GM23248 (cell line): ENCODE results near the gene ALK. TPM values are rescaled to one million over a fixed set of nuclear protein-coding genes. Genes with fewer than 3 reads are reported as not detected.

ENCODE experiments used
- DNase-seq: peaks from one replicate; pipeline ENCODE4 v3.0.0-alpha.2; 2015
- H2AFZ ChIP-seq: fragments of 200-600 bp; sonication (generic); 2 replicates; pipeline ENCODE4 v1.6.1; 2016; ENCODE audit warnings: antibody characterized with exemption
- H3F3A ChIP-seq: fragments of 200-600 bp; sonication (generic); 2 replicates; pipeline ENCODE4 v1.6.1; 2016; ENCODE audit warnings: mild to moderate bottlenecking, antibody characterized with exemption, mixed run types; ENCODE audit not compliant: insufficient read depth
- H3K27ac ChIP-seq: fragments of 200-600 bp; sonication (generic); 2 replicates; pipeline ENCODE4 v1.5.1; 2016; ENCODE audit warnings: mild to moderate bottlenecking
- H3K27me3 ChIP-seq: fragments of 200-600 bp; sonication (generic); replicated peaks from 2 replicates; pipeline ENCODE4 v1.6.1; 2016; ENCODE audit warnings: mild to moderate bottlenecking; ENCODE audit not compliant: insufficient read depth
- H3K36me3 ChIP-seq: fragments of 200-600 bp; sonication (generic); 2 replicates; pipeline ENCODE4 v1.6.1; 2016; ENCODE audit warnings: low read depth, mild to moderate bottlenecking
- H3K4me1 ChIP-seq: fragments of 200-600 bp; sonication (generic); 2 replicates; pipeline ENCODE4 v1.6.1; 2016; ENCODE audit warnings: mild to moderate bottlenecking; ENCODE audit not compliant: insufficient read depth
- H3K4me2 ChIP-seq: fragments of 200-600 bp; sonication (generic); one replicate; pipeline ENCODE4 v1.6.1; 2016; ENCODE audit warnings: mild to moderate bottlenecking; ENCODE audit not compliant: unreplicated experiment
- H3K4me3 ChIP-seq: fragments of 200-600 bp; sonication (generic); 2 replicates; pipeline ENCODE4 v1.5.1; 2016; ENCODE audit warnings: mild to moderate bottlenecking
- H3K79me2 ChIP-seq: fragments of 200-600 bp; sonication (generic); 2 replicates; pipeline ENCODE4 v1.6.1; 2016; ENCODE audit warnings: mild to moderate bottlenecking; ENCODE audit not compliant: insufficient read depth
- H3K9ac ChIP-seq: fragments of 200-600 bp; sonication (generic); 2 replicates; pipeline ENCODE4 v1.6.1; 2016; ENCODE audit warnings: mild to moderate bottlenecking
- H3K9me2 ChIP-seq: fragments of 200-600 bp; sonication (generic); 2 replicates; pipeline ENCODE4 v1.6.1; 2016; ENCODE audit warnings: mixed run types, mild to moderate bottlenecking, moderate library complexity; ENCODE audit not compliant: insufficient read depth
- H3K9me3 ChIP-seq: fragments of 200-600 bp; sonication (generic); one replicate; pipeline ENCODE4 v1.6.1; 2017; ENCODE audit warnings: low read depth
- H4K20me1 ChIP-seq: fragments of 200-600 bp; sonication (generic); 2 replicates; pipeline ENCODE4 v1.6.0; 2016; ENCODE audit not compliant: insufficient read depth
- EZH2 ChIP-seq: fragments of 200-600 bp; sonication (generic); IDR thresholded peaks from 2 replicates; pipeline ENCODE4 v1.6.1; 2018; ENCODE audit warnings: antibody characterized with exemption, mild to moderate bottlenecking; ENCODE audit not compliant: insufficient read depth, poor library complexity, severe bottlenecking
- EZH2phosphoT487 ChIP-seq: fragments of 200-600 bp; sonication (generic); IDR thresholded peaks from 2 replicates; pipeline ENCODE4 v1.6.1; 2018; ENCODE audit warnings: antibody characterized with exemption, moderate library complexity, mild to moderate bottlenecking, low read depth; ENCODE audit not compliant: insufficient read depth
- WGBS, 2 experiments: methylation state at CpG; one replicate each; pipeline ENCODE4 v1.1.6; 2015 to 2017; ENCODE audit warnings: low lambda C conversion rate in 2 of 2, low coverage in 1 of 2; ENCODE audit errors: missing lambda C conversion rate in 2 of 2; 5-methylcytosine and 5-hydroxymethylcytosine counted together
- in situ Hi-C: fragments of 300-500 bp; cut with MboI; formaldehyde crosslinking; loops from 2 replicates; pipeline ENCODE4 v1.15.0; 2020
- polyA plus RNA-seq: library from polyadenylated mRNA; unstranded; fragments of >200 nt; fragmentation: Nextera tagmentation; extraction: Ambion mirVana; gene quantifications from 2 replicates; pipeline ENCODE4 v1.2.1, GENCODE V29; 2016
- total RNA-seq: library from RNA; depleted of rRNA; stranded (reverse); fragments of >200 nt; shearing (Covaris generic); gene quantifications from 2 replicates; pipeline ENCODE4 v1.2.3, GENCODE V29; 2014

ALK gene
- total and polyA plus RNA-seq, 2 experiments from 2014 or later, result under 0.01 to 0.05 TPM

GRCh38 chr2:29723255-29724001, 198.0 kb downstream of the ALK start:
- H3F3A ChIP-seq, result no peaks in the 10 kb centered on the region
- in situ Hi-C loops, result no loop called here
- DNase-seq, result no peak
- no peak overlapping the region for H3K9ac ChIP-seq
- H3K9me2 ChIP-seq, result no peaks in the 10 kb centered on the region
- 29 to 33% methylated on average over 7 of the region's 7 CpGs for WGBS, 2 experiments
- no peak overlapping the region for H3K27ac ChIP-seq
- no peak overlapping the region for H2AFZ ChIP-seq
- H3K4me1 ChIP-seq, result no peaks in the 10 kb centered on the region
- no peaks in the 10 kb centered on the region for H3K79me2 ChIP-seq
- H3K27me3 ChIP-seq, result peaks cover 30% of the 10 kb centered on the region
- H3K9me3 ChIP-seq, result no peaks in the 10 kb centered on the region
- H3K36me3 ChIP-seq, result no peaks in the 10 kb centered on the region
- TF ChIP-seq EZH2, result no peak
- H3K4me2 ChIP-seq, result no peak overlapping the region
- H4K20me1 ChIP-seq, result no peaks in the 10 kb centered on the region
- no peak overlapping the region for H3K4me3 ChIP-seq

- peaks cover 21% of the 10 kb centered on the region for H3K27me3 ChIP-seq
- H3K79me2 ChIP-seq, result no peaks in the 10 kb centered on the region
- no peaks in the 10 kb centered on the region for H3F3A ChIP-seq
- 27 to 35% methylated on average over 3 of the region's 3 CpGs for WGBS, 2 experiments
- H3K4me2 ChIP-seq, result no peak overlapping the region
- H3K4me3 ChIP-seq, result no peak overlapping the region
- no peaks in the 10 kb centered on the region for H3K9me2 ChIP-seq
- no peak overlapping the region for H3K27ac ChIP-seq
- in situ Hi-C loops, result no loop called here
- no peak overlapping the region for H3K9ac ChIP-seq
- TF ChIP-seq EZH2phosphoT487, result no peak
- no peak for TF ChIP-seq EZH2
- no peak overlapping the region for H2AFZ ChIP-seq
- no peaks in the 10 kb centered on the region for H3K36me3 ChIP-seq
- no peaks in the 10 kb centered on the region for H3K9me3 ChIP-seq
- H3K4me1 ChIP-seq, result no peaks in the 10 kb centered on the region
- H4K20me1 ChIP-seq, result no peaks in the 10 kb centered on the region
- no peak for DNase-seq
Measured at GRCh38 chr2:29719639-29720038, 201.7 kb downstream of the ALK start.

- no peaks in the 10 kb centered on the region for H3F3A ChIP-seq
- no peaks in the 10 kb centered on the region for H3K4me1 ChIP-seq
- in situ Hi-C loops, result no loop called here
- H3K79me2 ChIP-seq, result no peaks in the 10 kb centered on the region
- no peak overlapping the region for H2AFZ ChIP-seq
- H3K27me3 ChIP-seq, result peaks cover 15% of the 10 kb centered on the region
- H4K20me1 ChIP-seq, result no peaks in the 10 kb centered on the region
- no peak overlapping the region for H3K4me2 ChIP-seq
- H3K9me2 ChIP-seq, result no peaks in the 10 kb centered on the region
- DNase-seq, result no peak
- H3K9me3 ChIP-seq, result no peaks in the 10 kb centered on the region
- no peak overlapping the region for H3K9ac ChIP-seq
- TF ChIP-seq EZH2 (no peak), EZH2phosphoT487 (no peak)
- H3K27ac ChIP-seq, result no peak overlapping the region
- WGBS, 2 experiments, result 54 to 56% methylated on average over 5 of the region's 5 CpGs
- H3K4me3 ChIP-seq, result no peak overlapping the region
- H3K36me3 ChIP-seq, result no peaks in the 10 kb centered on the region
Measured at GRCh38 chr2:29718076-29718686, 203.2 kb downstream of the ALK start.

- no peak for DNase-seq
- Histone ChIP-seq H3K9me3 (no peaks in the 10 kb centered on the region), H3K9ac (no peak overlapping the region), H3K27me3 (peaks cover 4% of the 10 kb centered on the region; the same call in 1 of the 2 replicates), H3F3A (no peaks in the 10 kb centered on the region), H3K4me1 (no peaks in the 10 kb centered on the region), H3K4me2 (no peak overlapping the region), H3K27ac (no peak overlapping the region), H3K9me2 (no peaks in the 10 kb centered on the region), H3K36me3 (no peaks in the 10 kb centered on the region), H2AFZ (no peak overlapping the region), H3K4me3 (no peak overlapping the region), H3K79me2 (no peaks in the 10 kb centered on the region), H4K20me1 (no peaks in the 10 kb centered on the region)
- TF ChIP-seq EZH2phosphoT487, result no peak
- in situ Hi-C loops, result no loop called here
- 43% methylated on average over 3 of the region's 3 CpGs for WGBS, 2 experiments
Measured at GRCh38 chr2:29715655-29716054, 205.7 kb downstream of the ALK start.
